ENCODE data around the gene GTPBP1. TPM values are rescaled to one million over a fixed set of nuclear protein-coding genes. Genes with fewer than 3 reads are reported as not detected.

The GTPBP1 gene
- total and polyA plus RNA-seq, 2 donors, result 16.0 to 16.2 TPM

DNA sequence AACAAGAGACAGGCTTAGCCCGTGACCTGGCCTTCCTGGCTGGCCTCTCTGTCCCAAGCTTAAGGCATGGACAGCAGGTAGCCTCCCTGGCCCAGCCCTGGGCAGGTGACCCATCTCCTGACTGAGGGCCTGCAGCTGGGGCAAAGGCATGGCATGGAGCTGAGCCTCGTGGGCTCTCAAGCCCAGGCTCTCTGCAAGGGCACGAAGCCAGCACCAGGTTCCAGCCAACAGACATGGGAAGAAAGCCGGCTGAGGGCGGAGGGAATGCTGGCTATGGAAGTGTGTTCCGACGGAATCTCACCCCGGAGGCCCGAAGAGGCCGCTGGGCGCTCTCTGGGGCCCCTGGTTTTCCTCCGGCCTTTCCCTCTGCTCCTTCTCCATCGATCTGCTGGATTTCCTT lies 75.3 kb downstream of the GTPBP1 start:
- Histone ChIP-seq H3K27ac (ENCODE audit: low read depth in 1 of 2, low read length in 1 of 2) (no peak overlapping the region), H3K4me3 (ENCODE audit: low read length in 2 of 2) (no peak overlapping the region), H3K9me3 (ENCODE audit: control insufficient read depth in 2 of 2, insufficient read depth in 1 of 2, low read length in 1 of 2) (no peaks in the 10 kb centered on the region), H3K36me3 (ENCODE audit: control insufficient read depth in 2 of 2, insufficient read depth in 2 of 2, low read length in 1 of 2) (peaks cover 12 to 21% of the 10 kb centered on the region in 2 donors), H3K4me1 (ENCODE audit: control insufficient read depth in 2 of 2, insufficient read depth in 2 of 2, low read length in 2 of 2) (peaks cover 0 to under 1% of the 10 kb centered on the region in 2 donors), H3K27me3 (ENCODE audit: control insufficient read depth in 2 of 2, insufficient read depth in 1 of 2, low read length in 1 of 2) (no peaks in the 10 kb centered on the region)
- DNase-seq (ENCODE audit: low read depth in 6 of 9, low spot score in 9 of 9), result no peak
- 98% methylated on average over 13 of the region's 13 CpGs for WGBS

DNA sequence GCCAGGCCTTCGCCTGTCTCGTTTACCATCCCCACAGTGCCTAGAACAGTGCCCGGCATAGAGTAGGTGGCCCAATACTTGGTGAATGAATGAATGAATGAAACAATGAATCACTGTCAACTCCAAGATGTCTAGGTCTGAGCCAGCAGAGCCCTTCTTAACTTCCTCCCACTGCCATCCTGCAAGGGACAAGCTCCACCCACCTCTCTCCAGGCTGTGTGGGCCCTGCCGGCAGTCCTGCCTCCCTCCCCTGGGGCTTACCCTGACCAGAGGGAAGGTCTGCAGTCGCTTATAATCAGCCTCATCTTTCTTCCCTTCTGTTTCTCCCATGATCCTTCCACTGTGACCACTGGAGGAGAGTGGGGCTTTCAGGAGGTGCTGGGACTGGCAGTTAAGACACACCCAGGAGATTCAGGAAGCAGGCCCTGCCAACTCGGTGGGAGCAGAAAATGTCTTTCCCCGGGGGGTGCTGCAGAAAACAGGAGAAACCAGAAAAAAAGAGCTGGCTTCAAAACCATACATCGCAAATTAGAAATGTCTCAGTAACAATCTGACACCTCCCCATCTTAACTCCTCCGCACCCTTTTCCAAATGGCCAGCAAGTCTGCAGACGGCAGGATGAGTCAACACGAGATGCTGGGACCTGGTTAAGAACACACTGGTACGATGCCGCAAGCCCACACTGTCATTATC lies 76.8 kb downstream of the GTPBP1 start:
- Histone ChIP-seq H3K4me1 (ENCODE audit: control insufficient read depth in 2 of 2, insufficient read depth in 2 of 2, low read length in 2 of 2) (no peaks in the 10 kb centered on the region), H3K36me3 (ENCODE audit: control insufficient read depth in 2 of 2, insufficient read depth in 2 of 2, low read length in 1 of 2) (peaks cover 12 to 21% of the 10 kb centered on the region in 2 donors), H3K4me3 (ENCODE audit: low read length in 2 of 2) (no peak overlapping the region), H3K27me3 (ENCODE audit: control insufficient read depth in 2 of 2, insufficient read depth in 1 of 2, low read length in 1 of 2) (no peaks in the 10 kb centered on the region), H3K9me3 (ENCODE audit: control insufficient read depth in 2 of 2, insufficient read depth in 1 of 2, low read length in 1 of 2) (no peaks in the 10 kb centered on the region), H3K27ac (ENCODE audit: low read depth in 1 of 2, low read length in 1 of 2) (no peak overlapping the region)
- no peak for DNase-seq (ENCODE audit: low read depth in 6 of 9, low spot score in 9 of 9)
- 71% methylated on average over 13 of the region's 13 CpGs for WGBS

Other genes with a start within 250 kb of the GTPBP1 start
- gene KDELR3, start 237.8 kb upstream of the GTPBP1 start, total RNA-seq, result 2.3 TPM
- gene KDELR3, start 237.8 kb upstream of the GTPBP1 start, polyA plus RNA-seq, result 1.9 TPM
- gene DDX17, start 199.6 kb upstream of the GTPBP1 start, total RNA-seq, result 402 TPM
- gene DDX17, start 199.6 kb upstream of the GTPBP1 start, polyA plus RNA-seq, result 325 TPM
- gene DMC1, start 135.8 kb upstream of the GTPBP1 start, total RNA-seq, result 14.7 TPM
- 0.30 TPM for gene DMC1, start 135.8 kb upstream of the GTPBP1 start, polyA plus RNA-seq
- gene FAM227A, start 49.6 kb upstream of the GTPBP1 start, total RNA-seq, result 0.66 TPM
- gene FAM227A, start 49.6 kb upstream of the GTPBP1 start, polyA plus RNA-seq, result 0.73 TPM
- gene CBY1, start 49.3 kb upstream of the GTPBP1 start, total RNA-seq, result 9.0 TPM
- gene CBY1, start 49.3 kb upstream of the GTPBP1 start, polyA plus RNA-seq, result 41.1 TPM
- 63.9 TPM for gene TOMM22, start 24.0 kb upstream of the GTPBP1 start, total RNA-seq
- 38.9 TPM for gene TOMM22, start 24.0 kb upstream of the GTPBP1 start, polyA plus RNA-seq
- gene JOSD1, start 5.0 kb upstream of the GTPBP1 start, total RNA-seq, result 25.7 TPM
- gene JOSD1, start 5.0 kb upstream of the GTPBP1 start, polyA plus RNA-seq, result 27.8 TPM
- 61.5 TPM for gene SUN2, start 50.1 kb downstream of the GTPBP1 start, total RNA-seq
- gene SUN2, start 50.1 kb downstream of the GTPBP1 start, polyA plus RNA-seq, result 64.9 TPM
- 20.4 TPM for gene DNAL4, start 88.2 kb downstream of the GTPBP1 start, total RNA-seq
- 19.6 TPM for gene DNAL4, start 88.2 kb downstream of the GTPBP1 start, polyA plus RNA-seq
- 0.28 TPM for gene NPTXR, start 138.1 kb downstream of the GTPBP1 start, total RNA-seq
- 1.3 TPM for gene NPTXR, start 138.1 kb downstream of the GTPBP1 start, polyA plus RNA-seq
- gene CBX6, start 166.3 kb downstream of the GTPBP1 start, total RNA-seq, result 24.0 TPM
- 23.3 TPM for gene CBX6, start 166.3 kb downstream of the GTPBP1 start, polyA plus RNA-seq